ENCODE data around the gene KRTAP4-6.
"Not testable (repeated sequence)": the region's sequence is repeated elsewhere in the genome, so short reads cannot be mapped to it uniquely, and the experiment has no call there.

Gene KRTAP4-6

GRCh38 chr17:41104386-41105038 is 35.8 kb downstream of the KRTAP4-6 start:
- DNase-seq, result not testable (repeated sequence)

DNA sequence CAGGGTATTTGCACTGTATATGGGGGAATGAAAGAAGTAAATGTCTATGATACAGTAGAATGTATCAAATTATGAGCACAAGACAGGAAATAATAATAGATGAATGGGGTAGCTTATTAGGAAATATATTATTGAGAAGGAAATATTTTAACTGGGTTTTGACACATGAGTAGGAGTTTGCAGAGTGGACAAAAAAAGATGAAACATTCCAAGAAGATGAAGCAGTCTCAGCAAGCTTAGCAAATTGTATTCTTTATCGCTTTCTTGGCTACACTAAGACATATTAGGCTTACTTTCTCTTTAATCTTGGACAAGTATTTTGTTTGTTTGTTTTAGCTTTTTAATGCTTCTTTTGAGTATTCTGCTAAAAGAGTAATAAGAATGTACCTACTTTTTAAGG is 36.4 kb downstream of the KRTAP4-6 start:
- no peak for DNase-seq

GRCh38 chr17:41101586-41102259 is 38.6 kb downstream of the KRTAP4-6 start, which contains the start of gene KRTAP4-16:
KRTAP4-16 (minus strand) TSS chr17:41102209; CDS start chr17:41102209, 0 bp downstream.
- no peak for DNase-seq

- not testable (repeated sequence) for DNase-seq
These were observed 40.5 kb downstream of the KRTAP4-6 start for GRCh38 chr17:41099682-41100480.

- no peak for DNase-seq
These were observed 41.9 kb downstream of the KRTAP4-6 start for GRCh38 chr17:41098481-41098880.

DNA sequence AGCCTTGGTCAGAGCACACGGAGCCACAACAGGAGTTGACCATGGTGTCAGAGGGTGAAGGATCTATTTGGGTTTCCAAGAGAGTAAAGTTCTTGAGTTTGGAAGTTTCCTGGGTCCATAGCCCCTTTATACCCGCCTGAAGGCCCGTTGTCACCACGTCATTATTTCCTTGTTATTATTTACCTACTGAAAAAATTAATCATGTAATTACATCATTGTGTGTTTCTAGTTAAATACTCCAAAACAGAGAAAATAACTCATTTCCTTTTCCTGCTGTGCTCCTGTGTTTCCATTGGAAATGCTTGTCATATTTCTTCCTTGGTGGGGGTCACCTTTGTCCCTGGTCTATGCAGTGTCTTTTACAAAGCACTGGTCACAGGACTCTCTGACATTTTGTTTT is 42.3 kb downstream of the KRTAP4-6 start, which contains the start of gene KRTAP4-8:
KRTAP4-8 (minus strand) TSS at position 101 of the 400 bp plus-strand sequence; CDS start at position 43, 58 bp downstream.
- DNase-seq, result no peak

DNA sequence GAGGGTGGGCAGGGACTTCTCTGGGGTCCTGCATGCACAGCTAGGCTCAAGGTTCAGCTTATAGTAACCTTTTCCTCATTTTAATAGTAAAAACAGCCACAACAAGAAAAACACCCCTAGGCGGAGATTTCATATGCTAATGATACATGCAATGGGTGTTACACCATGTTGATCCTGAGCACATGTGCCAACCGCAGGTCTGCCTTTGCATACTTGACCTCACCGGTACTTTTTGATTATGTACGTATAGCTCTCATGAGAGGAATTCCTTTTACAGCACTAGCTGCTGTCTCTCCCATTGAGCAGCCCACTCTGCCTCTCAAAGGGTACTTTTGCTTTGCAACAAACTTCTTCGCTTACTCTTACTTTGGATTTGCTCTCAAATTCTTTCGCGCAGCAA is 44.3 kb downstream of the KRTAP4-6 start:
- no peak for DNase-seq
